Measurements from ENCODE around the gene NRXN3. TPM values are rescaled to one million over a fixed set of nuclear protein-coding genes. Genes with fewer than 3 reads are reported as not detected.

The NRXN3 gene
- total and polyA plus RNA-seq, 2 of the 13 experiments (the other 11 are each of a cell fraction or from before 2014, with no cell fraction given): 0.03 TPM; not detected in 1

- no peak for TF ChIP-seq ZNF10 (CRISPR knock-in tag; IDR thresholded peaks at IDR 0.05; ENCODE audit: borderline replicate concordance, low read depth)
- TF ChIP-seq AKNA (CRISPR knock-in tag; IDR thresholded peaks at IDR 0.05; ENCODE audit: borderline replicate concordance): no peak
Observed at GRCh38 chr14:79600406-79600805, 1430.2 kb downstream of the NRXN3 start (continued).

GRCh38 chr14:79601579-79601978 lies 1431.4 kb downstream of the NRXN3 start:
- in situ Hi-C loops (cut with HindIII; ENCODE audit: extremely low pct_ligation_motif_present, low pct_unique_long_range_greater_than_20kb) (no loop called here), intact Hi-C loops (cut with micrococcal nuclease; ENCODE audit: unreplicated experiment) (no loop called here)
- Histone ChIP-seq H3K4me3 (replicated peaks in 1 of 3; ENCODE audit: insufficient read depth in 1 of 3, low read depth in 2 of 3, low read length in 3 of 3) (no peak overlapping the region), H3K27ac (ENCODE audit: extremely low read length, insufficient read depth, low read length) (no peak overlapping the region), H2AFZ (ENCODE audit: low read length) (no peak overlapping the region), H3K4me1 (ENCODE audit: insufficient read depth, low read length) (no peaks in the 10 kb centered on the region), H3K27me3 (ENCODE audit: control insufficient read depth in 1 of 2, insufficient read depth in 2 of 2, low read length in 2 of 2) (no peaks in the 10 kb centered on the region), H3K9ac (ENCODE audit: insufficient read depth, low read depth, low read length) (no peak overlapping the region), H3K9me3 (ENCODE audit: low read length) (peaks cover 82% of the 10 kb centered on the region), H3K4me2 (ENCODE audit: low read depth, low read length) (no peak overlapping the region), H3K79me2 (ENCODE audit: insufficient read depth, low read length) (no peaks in the 10 kb centered on the region), H4K20me1 (ENCODE audit: insufficient read depth, low read length) (no peaks in the 10 kb centered on the region), H3K36me3 (replicated peaks in 1 of 2; ENCODE audit: control insufficient read depth in 1 of 2, insufficient read depth in 2 of 2, low read length in 2 of 2) (no peaks in the 10 kb centered on the region)
- ATAC-seq (no peak), DNase-seq (ENCODE audit: low spot score) (no peak), FAIRE-seq (no peak)
- ChIA-PET CTCF (ENCODE audit: low intra/inter-chr PET ratio, low total read pairs) (no interaction called here), POLR2A (no interaction called here)
- WGBS (ENCODE audit: low lambda C conversion rate): 16% methylated on average over 5 of the region's 5 CpGs
- no TSS peak for BruUV-seq (replicated peaks)
- no peak for TF ChIP-seq SIX1 (CRISPR knock-in tag; IDR thresholded peaks at IDR 0.05; ENCODE audit: borderline replicate concordance)
- no peak for TF ChIP-seq SUZ12 (IDR thresholded peaks at IDR 0.05; ENCODE audit: low read depth, low read length)
- no peak for TF ChIP-seq MAZ (IDR thresholded peaks at IDR 0.05; ENCODE audit: borderline replicate concordance, low read depth, low read length)
- no peak for TF ChIP-seq MAZ (CRISPR knock-in tag; IDR thresholded peaks at IDR 0.05; ENCODE audit: low read depth)
- no peak for TF ChIP-seq NR1H2 (CRISPR knock-in tag; IDR thresholded peaks at IDR 0.05; ENCODE audit: borderline replicate concordance, low read depth)
- TF ChIP-seq KAT7 (CRISPR knock-in tag; IDR thresholded peaks at IDR 0.05; ENCODE audit: borderline replicate concordance): no peak
- TF ChIP-seq ZBTB8A (CRISPR knock-in tag; IDR thresholded peaks at IDR 0.05; ENCODE audit: borderline replicate concordance, low read depth): no peak
- TF ChIP-seq MTERF4 (CRISPR knock-in tag; IDR thresholded peaks at IDR 0.05): no peak
- no peak for TF ChIP-seq ZNF264 (CRISPR knock-in tag; IDR thresholded peaks at IDR 0.05)
- TF ChIP-seq ISX (CRISPR knock-in tag; conservative IDR thresholded peaks at IDR 0.05): no peak
- no peak for TF ChIP-seq REPIN1 (CRISPR knock-in tag; IDR thresholded peaks at IDR 0.05; ENCODE audit: borderline replicate concordance, low read depth)
- no peak for TF ChIP-seq MYC (CRISPR knock-in tag; IDR thresholded peaks at IDR 0.05; ENCODE audit: borderline replicate concordance)
- TF ChIP-seq SRF (IDR thresholded peaks at IDR 0.05; ENCODE audit: low read depth, low read length): no peak
- TF ChIP-seq SNAI1 (CRISPR knock-in tag; IDR thresholded peaks at IDR 0.05; ENCODE audit: borderline replicate concordance): no peak
- TF ChIP-seq ZSCAN12 (CRISPR knock-in tag; IDR thresholded peaks at IDR 0.05): no peak
- TF ChIP-seq RARA (CRISPR knock-in tag; IDR thresholded peaks at IDR 0.05): no peak

All from HepG2 (cell line).